Astrocyte of the cerebellum (primary cell): Measurements from ENCODE around the gene RFPL3.
"Not testable (repeated sequence)": the region's sequence is repeated elsewhere in the genome, so short reads cannot be mapped to it uniquely, and the experiment has no call there.

Experiments
- DNase-seq: peaks from one replicate; pipeline ENCODE4 v3.0.0-alpha.2; 2011; ENCODE audit warnings: low read depth
- H3K4me3 ChIP-seq: 2 replicates; pipeline ENCODE4 v1.5.1; 2011; ENCODE audit warnings: mild to moderate bottlenecking, low read depth, low read length, moderate library complexity
- CTCF ChIP-seq: IDR thresholded peaks from 2 replicates; pipeline ENCODE4 v1.5.1; 2012; ENCODE audit warnings: low read length, low read depth, moderate library complexity, mild to moderate bottlenecking; ENCODE audit errors: missing control alignments
- in situ Hi-C: cut with HindIII; loops from 2 replicates; pipeline ENCODE4 v1.10.0; 2017; ENCODE audit warnings: low sequenced_read_pairs

Gene RFPL3

GRCh38 chr22:32333769-32334659 lies 23.7 kb upstream of the RFPL3 start:
- in situ Hi-C loops, result no loop called here
- DNase-seq, result no peak
- TF ChIP-seq CTCF, result no peak

GRCh38 chr22:32334660-32335365 lies 22.9 kb upstream of the RFPL3 start:
- in situ Hi-C loops, result no loop called here
- no peak for DNase-seq
- no peak overlapping the region for H3K4me3 ChIP-seq
- TF ChIP-seq CTCF, result no peak

More at GRCh38 chr22:32333769-32334659, 23.7 kb upstream of the RFPL3 start:
- no peak overlapping the region for H3K4me3 ChIP-seq

- TF ChIP-seq CTCF, result no peak
- DNase-seq, result no peak
- in situ Hi-C loops, result no loop called here
- no peak overlapping the region for H3K4me3 ChIP-seq
Observed at GRCh38 chr22:32335471-32335870, 22.2 kb upstream of the RFPL3 start.

- in situ Hi-C loops, result no loop called here
- no peak for DNase-seq
- no peak for TF ChIP-seq CTCF
- no peak overlapping the region for H3K4me3 ChIP-seq
Observed at GRCh38 chr22:32336121-32336603, 21.5 kb upstream of the RFPL3 start.

- no peak for DNase-seq
- H3K4me3 ChIP-seq, result no peak overlapping the region
- in situ Hi-C loops, result no loop called here
- TF ChIP-seq CTCF, result no peak
Observed at GRCh38 chr22:32336771-32337424, 20.8 kb upstream of the RFPL3 start.

- DNase-seq, H3K4me3 ChIP-seq, in situ Hi-C loops: not testable (repeated sequence)
Observed at GRCh38 chr22:32337425-32337824, 20.2 kb upstream of the RFPL3 start.

- DNase-seq, result no peak
- no peak for TF ChIP-seq CTCF
- in situ Hi-C loops, result no loop called here
- H3K4me3 ChIP-seq, result no peak overlapping the region
Observed at GRCh38 chr22:32338757-32339156, 18.9 kb upstream of the RFPL3 start.
